Upper lobe of left lung (tissue), 4 donors: ENCODE measurements around the gene SH2B3.

Experiments used
- EP300 ChIP-seq, 4 donors: sonication (generic); formaldehyde crosslinking; IDR thresholded peaks; one replicate each; pipeline ENCODE4 v1.5.1; 2017; ENCODE audit warnings: antibody characterized with exemption in 4 of 4, control low read depth in 2 of 4
- POLR2A ChIP-seq, 4 donors: fragments of 450-650 bp; IDR thresholded peaks; one replicate each; pipeline ENCODE4 v1.5.1; 2016 to 2017; ENCODE audit warnings: antibody characterized with exemption in 4 of 4, mild to moderate bottlenecking in 2 of 4
- POLR2AphosphoS5 ChIP-seq, 2 donors: sonication (generic); formaldehyde crosslinking; IDR thresholded peaks; one replicate each; pipeline ENCODE4 v1.5.1; 2017; ENCODE audit warnings: antibody characterized with exemption in 2 of 2
- TF ChIP-seq, protein P1 (sequence below), 6 experiments: fragments of 450-650 bp in 4 of 6; fragments of 200-600 bp in 2 of 6; sonication (generic) in 2 of 6; IDR thresholded peaks; one replicate each; pipeline ENCODE4 v1.5.1; 2016 to 2019; ENCODE audit warnings: antibody characterized with exemption in 6 of 6

GRCh38 chr12:111443086-111443485 lies 37.4 kb downstream of the SH2B3 start:
- TF ChIP-seq, protein P1, sequence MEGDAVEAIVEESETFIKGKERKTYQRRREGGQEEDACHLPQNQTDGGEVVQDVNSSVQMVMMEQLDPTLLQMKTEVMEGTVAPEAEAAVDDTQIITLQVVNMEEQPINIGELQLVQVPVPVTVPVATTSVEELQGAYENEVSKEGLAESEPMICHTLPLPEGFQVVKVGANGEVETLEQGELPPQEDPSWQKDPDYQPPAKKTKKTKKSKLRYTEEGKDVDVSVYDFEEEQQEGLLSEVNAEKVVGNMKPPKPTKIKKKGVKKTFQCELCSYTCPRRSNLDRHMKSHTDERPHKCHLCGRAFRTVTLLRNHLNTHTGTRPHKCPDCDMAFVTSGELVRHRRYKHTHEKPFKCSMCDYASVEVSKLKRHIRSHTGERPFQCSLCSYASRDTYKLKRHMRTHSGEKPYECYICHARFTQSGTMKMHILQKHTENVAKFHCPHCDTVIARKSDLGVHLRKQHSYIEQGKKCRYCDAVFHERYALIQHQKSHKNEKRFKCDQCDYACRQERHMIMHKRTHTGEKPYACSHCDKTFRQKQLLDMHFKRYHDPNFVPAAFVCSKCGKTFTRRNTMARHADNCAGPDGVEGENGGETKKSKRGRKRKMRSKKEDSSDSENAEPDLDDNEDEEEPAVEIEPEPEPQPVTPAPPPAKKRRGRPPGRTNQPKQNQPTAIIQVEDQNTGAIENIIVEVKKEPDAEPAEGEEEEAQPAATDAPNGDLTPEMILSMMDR (IDR thresholded peaks at IDR 0.05), result no peak
- TF ChIP-seq POLR2A (IDR thresholded peaks at IDR 0.05), result no peak
- no peak for TF ChIP-seq EP300 (IDR thresholded peaks at IDR 0.05)
- no peak for TF ChIP-seq POLR2AphosphoS5 (IDR thresholded peaks at IDR 0.05)
